ENCODE measurements around the gene MOB3A.

The MOB3A gene

DNA sequence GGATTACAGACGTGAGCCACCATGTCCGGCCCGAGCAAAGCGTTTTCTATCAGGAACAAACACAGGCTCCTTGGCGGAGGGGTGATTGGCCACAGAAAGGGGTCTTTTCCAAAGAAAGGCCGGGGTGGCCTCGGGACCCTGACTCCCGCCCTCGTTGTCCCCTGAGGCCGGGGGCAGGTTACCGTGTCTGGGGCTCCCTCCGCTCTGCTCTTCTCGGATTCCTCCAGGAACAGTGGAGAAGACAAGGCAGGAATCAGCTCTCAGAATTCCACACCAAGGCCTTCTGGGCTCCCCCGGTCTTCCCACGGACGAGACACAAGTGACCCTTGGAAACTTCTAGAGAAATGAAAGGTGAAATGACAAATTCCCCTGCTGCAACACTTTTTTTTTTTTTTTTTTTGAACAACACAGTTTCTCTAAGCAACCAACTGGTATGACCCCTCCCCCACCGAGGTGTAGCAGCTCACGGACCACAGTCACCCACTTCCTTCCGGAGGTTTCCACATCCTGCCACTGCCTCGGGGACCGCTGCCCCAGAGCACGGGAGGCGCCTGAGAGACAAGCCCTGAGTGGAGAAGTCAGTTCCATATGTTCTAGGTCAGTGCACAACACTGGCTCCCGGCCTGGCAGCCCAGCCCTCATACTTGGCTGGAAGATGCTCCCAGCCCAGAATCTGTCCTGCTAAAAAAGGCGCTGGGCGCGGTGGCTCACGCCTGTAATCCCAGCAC is 11.0 kb downstream of the MOB3A start:
- TF ChIP-seq, protein P1, sequence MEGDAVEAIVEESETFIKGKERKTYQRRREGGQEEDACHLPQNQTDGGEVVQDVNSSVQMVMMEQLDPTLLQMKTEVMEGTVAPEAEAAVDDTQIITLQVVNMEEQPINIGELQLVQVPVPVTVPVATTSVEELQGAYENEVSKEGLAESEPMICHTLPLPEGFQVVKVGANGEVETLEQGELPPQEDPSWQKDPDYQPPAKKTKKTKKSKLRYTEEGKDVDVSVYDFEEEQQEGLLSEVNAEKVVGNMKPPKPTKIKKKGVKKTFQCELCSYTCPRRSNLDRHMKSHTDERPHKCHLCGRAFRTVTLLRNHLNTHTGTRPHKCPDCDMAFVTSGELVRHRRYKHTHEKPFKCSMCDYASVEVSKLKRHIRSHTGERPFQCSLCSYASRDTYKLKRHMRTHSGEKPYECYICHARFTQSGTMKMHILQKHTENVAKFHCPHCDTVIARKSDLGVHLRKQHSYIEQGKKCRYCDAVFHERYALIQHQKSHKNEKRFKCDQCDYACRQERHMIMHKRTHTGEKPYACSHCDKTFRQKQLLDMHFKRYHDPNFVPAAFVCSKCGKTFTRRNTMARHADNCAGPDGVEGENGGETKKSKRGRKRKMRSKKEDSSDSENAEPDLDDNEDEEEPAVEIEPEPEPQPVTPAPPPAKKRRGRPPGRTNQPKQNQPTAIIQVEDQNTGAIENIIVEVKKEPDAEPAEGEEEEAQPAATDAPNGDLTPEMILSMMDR (IDR thresholded peaks at IDR 0.05): no peak
- Histone ChIP-seq H3K4me3 (no peak overlapping the region), H3K27ac (peak overlapping the region in 1 of 2 donors; percentile 43)
- no peak for DNase-seq (ENCODE audit: low spot score)

DNA sequence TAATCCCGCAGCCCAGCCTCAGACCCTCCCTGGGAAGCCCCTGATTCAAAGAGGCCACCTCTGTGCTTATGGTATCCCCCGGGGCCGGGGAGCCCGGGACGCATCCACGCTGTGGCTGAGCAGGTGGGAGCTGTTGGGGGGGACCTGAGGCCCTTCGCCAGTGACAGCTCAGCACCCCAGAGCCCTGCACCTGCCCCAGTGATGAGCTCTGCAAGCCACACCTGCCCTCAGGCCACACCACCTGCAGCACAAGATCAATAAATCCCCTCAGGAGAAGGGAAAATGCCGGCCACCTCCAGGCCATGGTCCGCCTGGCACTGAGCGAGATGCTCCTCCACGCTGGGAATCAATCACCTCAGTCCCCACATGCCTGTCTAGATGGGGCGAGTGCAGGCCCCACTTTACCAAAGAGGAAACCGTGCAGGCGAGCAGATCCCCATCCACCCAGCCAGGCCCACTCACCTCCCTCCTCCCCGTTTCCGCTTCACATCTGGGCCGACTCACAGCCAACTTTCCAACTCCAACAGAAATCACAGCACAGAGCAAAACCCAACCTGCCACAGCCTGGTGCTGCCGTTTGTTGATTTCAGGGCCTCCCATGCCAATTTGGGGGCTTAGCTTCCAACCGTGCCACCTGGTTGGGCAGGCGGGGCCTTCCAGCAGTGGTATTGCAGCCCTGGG is 12.8 kb downstream of the MOB3A start:
- Histone ChIP-seq H3K27ac (peak overlapping the region in 1 of 2 donors; percentile 20), H3K4me3 (peak overlapping the region; percentile 15)

DNA sequence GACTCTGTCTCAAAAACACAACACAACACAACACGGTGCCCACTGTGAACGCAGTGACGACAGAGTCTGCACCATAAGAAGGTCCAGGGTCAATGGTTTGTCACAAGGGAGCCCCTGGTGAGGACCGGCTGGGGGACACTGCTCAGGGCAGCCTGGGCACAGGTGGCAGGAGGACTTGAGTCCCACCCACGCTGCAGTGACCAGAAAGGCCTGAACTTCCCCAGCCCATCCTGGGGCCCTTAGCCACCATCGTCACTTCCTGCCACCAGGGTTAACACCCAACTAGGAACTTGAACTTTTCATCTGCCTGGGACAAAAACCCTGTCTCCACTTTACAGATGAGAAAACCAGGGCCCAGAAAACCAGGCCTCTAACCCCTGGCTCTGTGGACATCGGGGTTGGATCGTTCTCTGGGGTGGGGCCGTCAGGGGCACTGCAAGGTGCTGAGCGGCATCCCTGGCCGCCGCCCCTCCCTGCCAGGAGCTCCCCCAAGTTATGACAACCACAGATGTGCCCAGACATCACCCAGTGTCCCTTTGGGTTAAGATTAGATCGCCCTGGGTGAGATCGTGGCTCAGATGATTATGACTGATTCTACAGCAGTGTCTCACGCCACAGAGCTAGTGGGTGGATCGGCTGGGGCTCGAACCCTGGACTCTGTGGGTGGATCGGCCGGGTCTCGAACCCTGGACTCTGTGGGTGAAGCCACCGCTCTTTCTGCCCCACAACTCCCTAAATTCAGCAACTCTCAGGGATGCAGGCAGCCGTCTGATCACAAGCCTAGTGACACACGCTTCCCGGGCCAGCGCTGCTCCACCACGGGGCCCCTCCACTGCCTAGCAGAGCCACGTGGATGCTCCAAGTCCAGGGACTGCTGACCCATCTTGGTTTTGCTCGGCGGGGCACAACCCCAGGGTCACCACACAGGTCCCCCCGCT is 14.0 kb downstream of the MOB3A start:
- no peak for DNase-seq (ENCODE audit: low spot score)
- TF ChIP-seq, protein P1 (IDR thresholded peaks at IDR 0.05): no peak
- Histone ChIP-seq H3K4me3 (no peak overlapping the region), H3K27ac (peak overlapping the region in 1 of 2 donors; percentile 47)

More for the DNA sequence above, 12.8 kb downstream of the MOB3A start:
- TF ChIP-seq, protein P1 (IDR thresholded peaks at IDR 0.05): no peak
- no peak for DNase-seq (ENCODE audit: low spot score)

GRCh38 chr19:2080336-2080988 is 15.7 kb downstream of the MOB3A start:
- no peak for DNase-seq (ENCODE audit: low spot score)
- no peak overlapping the region for H3K4me3 ChIP-seq
- TF ChIP-seq, protein P1 (IDR thresholded peaks at IDR 0.05): no peak
- no peak overlapping the region for H3K27ac ChIP-seq

GRCh38 chr19:2079865-2080301 is 16.2 kb downstream of the MOB3A start:
- Histone ChIP-seq H3K4me3 (no peak overlapping the region), H3K27ac (no peak overlapping the region)
- TF ChIP-seq, protein P1 (IDR thresholded peaks at IDR 0.05): no peak
- DNase-seq (ENCODE audit: low spot score): no peak

DNA sequence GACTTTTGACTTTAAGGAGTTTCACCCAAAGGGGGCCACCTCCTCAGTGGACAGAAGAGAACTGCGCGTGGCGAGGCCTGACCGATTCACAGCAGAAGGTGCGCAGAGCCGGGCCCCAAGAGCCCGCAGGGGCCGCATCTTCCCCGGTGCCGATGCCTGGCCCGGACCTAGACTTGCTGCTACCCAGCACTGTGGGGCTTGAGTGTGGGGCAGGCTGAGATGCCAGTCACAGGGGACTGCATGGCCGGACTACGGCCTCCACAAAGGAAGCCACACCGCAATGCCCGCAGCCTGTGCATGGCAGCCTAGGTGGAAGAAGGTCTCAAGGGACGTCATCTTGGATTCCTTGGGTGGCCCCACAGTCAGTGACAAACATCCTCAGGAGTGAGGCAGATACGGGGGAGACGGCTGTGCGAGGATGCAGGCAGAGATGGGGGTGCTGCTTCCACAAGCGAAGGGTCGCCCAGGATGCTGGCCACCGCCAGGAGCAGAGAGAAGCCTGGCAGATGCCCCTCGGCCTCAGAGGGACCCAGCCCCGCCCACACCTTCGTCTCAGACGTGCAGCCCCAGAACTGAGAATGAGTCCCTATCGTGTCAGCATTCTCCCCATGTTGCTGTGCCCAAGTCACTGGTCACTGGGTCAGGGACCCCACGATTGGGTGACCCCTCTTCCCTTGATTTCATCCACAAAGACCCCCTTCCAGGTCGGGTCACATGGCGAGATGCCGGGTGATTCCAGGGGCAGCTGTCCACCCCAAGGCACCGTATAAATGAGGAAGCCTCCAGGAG is 16.9 kb downstream of the MOB3A start:
- DNase-seq (ENCODE audit: low spot score): no peak
- Histone ChIP-seq H3K27ac (no peak overlapping the region), H3K4me3 (no peak overlapping the region)
- TF ChIP-seq, protein P1 (IDR thresholded peaks at IDR 0.05): no peak
